GM04503 (cell line): Measurements from ENCODE around the gene EGFL6.
"Not testable (repeated sequence)": the region's sequence is repeated elsewhere in the genome, so short reads cannot be mapped to it uniquely, and the experiment has no call there.

ENCODE experiments used
- DNase-seq: peaks from one replicate; pipeline ENCODE4 v3.0.0-alpha.2; 2012; ENCODE audit warnings: low read depth

Gene EGFL6

DNA sequence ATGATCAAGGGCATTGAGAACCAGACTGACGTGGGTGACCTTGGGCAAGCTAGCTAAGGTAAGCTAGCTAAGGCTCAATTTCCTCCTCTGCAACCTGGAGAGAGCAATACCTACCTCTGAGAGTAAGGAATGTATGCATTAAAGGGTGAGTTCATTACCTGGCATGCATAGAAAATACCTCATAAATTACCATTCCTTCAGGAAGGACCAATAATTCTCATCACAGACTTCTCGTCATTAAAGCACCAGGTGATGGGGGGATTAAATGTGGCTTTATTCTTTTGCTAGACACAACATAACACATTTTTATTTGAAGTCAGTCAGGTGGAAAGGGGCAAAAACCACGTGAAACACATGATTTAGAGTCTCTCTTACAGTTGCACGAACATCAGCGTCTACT lies 21.5 kb downstream of the EGFL6 start:
- DNase-seq = no peak

DNA sequence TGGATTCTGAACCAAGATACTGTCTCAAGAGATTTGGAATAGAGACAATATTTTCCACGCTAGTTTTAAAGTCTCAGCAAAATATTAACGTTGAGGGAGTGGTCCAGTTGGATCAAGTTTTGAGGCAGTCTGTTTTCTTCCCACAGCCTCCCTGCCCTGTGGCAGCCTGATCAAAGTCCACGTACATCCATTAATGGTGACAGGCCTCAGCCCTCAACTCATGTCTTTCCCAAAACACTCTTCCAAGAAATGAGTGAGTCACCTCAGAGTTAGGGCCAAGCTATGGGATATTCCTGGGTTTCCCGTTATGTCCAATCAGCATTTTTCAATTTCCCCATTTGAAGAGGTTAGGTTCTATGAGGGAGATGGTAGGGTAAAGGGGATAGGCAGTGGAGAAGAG lies 28.5 kb downstream of the EGFL6 start:
- DNase-seq = no peak

DNA sequence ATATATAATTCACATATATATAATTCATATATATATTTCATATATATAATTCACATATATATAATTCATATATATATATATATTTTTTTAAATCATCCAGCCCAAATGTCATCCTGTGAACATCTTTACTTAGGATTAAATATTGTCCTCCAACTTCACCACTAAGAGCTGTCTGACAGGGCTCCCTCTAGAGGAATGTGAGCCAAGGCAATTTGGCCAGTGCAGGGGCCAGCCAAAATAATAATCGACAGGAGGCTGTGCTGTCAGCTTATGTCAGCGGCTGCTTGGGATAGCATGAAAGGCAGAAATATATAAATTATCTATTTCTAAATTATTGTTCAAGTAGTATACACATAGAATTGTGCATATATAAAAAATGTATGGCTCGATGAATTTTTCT lies 29.5 kb downstream of the EGFL6 start:
- no peak for DNase-seq

DNA sequence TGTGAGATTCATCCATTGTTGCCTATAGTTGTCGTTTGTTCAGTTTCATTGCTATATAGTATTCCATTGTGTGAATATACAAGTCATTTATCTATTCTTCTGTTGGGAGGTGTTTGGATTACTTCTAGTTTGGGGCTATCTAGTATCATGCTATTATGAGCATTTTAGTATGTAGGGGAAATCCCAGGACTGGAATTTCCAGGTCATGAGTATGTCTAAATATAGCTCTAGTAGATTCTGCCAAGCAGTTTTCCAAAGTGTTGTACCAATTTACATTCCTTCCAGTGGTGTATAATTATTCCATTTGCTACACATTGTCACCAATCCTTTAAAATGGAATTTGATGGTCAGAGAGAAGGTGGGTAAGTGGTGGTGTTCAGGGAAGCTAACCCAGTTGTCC lies 30.1 kb downstream of the EGFL6 start:
- no peak for DNase-seq

DNA sequence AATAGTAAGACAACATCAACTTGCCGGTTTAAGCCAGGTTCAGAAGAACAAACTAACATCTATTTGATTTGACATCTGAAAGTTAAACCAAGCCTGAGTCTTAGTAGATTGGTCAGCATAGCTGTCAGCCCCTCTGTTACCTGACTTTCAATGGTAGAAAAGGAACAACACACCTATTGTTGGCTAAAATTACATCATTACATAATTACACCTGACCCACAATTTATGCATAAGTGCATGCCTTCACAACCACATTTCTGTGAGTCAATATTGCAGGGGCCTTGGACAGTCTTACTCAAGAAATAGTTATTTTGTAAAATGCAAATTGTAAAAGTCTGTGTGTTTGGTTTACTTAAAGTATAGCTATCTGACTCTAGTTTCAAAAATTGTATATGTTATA lies 36.2 kb downstream of the EGFL6 start:
- no peak for DNase-seq

DNA sequence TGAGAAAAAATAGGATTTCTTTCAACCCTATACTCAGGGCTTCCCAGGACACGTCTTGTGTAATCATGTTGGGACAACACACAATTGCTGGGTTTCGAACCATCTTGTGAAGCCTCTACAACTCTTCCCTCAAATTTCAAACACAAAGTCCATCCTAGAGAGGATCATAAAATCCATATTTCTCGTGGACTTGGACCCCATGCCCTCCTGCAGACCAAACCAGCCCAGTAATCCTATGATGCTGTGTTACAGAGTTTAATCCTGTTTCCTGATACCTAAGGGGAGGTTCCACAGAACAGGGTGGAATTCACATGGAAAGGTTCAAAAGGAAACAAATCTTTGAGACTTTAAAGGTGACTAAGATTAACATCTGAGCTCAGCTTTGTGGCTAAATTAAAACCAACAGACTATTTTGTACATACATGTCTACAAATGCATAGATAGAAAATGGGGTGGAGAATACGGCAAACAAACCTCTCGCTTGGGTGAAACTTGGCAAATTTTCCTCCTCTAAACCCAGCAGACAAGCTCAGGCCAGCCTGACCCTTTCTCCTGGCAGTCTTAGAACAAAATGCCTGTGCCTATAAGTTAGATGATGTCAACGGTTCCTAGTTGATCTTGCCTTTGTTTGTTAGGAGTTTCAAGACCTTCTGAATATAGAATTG lies 38.1 kb downstream of the EGFL6 start:
- no peak for DNase-seq

DNA sequence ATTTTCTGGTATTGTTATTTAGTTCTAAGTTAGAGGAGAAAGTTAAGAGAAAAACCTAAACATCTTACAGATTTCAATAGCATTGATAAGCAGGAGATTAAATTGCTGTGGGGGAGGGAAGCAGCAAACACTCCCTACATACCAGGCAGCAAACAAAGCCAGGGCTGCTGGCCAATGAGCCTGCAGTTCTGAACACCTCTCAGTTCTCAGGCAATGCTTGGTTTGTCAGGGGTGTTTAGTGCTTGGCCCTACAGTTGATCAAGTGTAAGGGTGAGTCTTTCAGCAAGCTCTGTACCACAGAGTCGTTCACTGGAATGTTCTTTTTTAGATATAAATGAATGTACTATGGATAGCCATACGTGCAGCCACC lies 38.6 kb downstream of the EGFL6 start:
- no peak for DNase-seq

DNA sequence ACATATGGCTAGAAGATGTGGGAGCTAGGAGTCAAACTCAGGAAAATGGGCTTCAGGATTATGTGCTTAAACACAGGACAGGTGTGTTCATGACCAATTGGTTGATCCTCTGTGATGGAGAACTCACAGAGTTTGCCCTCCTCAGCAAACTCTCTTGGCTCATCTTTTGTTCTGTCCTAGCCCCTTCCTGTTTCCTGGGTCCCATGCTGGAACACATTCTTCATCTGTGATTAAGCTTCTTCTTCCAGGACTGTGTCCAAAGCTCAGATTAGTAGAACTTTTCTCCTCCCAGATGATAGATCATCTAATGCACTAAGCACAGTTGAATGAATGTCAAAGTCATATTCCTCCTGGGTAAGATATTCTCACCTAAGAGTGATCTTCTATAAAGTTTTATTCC lies 44.8 kb downstream of the EGFL6 start:
- no peak for DNase-seq

DNA sequence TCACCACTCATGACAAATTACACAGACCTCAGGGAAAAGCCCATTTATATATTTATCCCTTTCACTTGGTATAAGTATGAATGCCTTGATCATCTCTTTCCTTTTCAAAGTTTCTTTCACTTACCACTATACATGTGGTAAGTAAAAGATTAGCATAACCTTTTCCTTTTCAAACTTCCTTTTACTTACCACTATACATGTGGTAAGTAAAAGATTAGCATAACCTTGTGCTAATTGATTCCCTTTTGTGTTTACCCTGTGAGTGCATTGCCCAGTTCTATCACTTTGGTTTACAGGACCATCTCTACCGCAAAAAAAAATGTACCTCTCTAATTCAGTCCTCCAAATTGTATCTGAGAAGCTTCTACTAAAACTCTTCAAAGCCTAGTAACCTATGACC lies 50.8 kb downstream of the EGFL6 start:
- DNase-seq = no peak

DNA sequence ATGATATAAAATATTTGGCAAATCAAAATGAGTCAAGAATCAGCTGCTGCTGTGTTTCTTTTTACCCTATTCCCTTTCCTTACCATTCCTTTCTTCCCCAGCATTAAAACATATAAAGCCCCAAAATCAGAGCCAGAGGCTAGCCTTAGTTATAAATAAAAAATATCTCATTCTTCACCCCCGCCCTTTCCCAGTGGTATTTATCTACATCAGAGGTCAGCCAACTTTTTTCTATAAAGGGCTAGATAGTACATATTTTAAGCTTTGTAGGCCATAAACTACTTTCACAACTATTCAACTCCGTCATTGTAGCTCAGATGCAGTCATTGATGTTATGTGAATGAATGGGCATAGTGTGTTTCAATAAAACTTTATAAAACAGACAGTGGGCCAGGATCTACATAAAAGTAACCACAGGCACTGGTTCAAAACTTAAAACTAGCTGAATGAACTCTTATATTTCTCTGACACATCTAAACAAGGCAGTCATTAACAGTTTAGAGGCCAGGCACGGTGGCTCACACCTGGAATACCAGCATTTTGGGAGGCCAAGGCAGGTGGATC lies 53.1 kb downstream of the EGFL6 start:
- no peak for DNase-seq

DNA sequence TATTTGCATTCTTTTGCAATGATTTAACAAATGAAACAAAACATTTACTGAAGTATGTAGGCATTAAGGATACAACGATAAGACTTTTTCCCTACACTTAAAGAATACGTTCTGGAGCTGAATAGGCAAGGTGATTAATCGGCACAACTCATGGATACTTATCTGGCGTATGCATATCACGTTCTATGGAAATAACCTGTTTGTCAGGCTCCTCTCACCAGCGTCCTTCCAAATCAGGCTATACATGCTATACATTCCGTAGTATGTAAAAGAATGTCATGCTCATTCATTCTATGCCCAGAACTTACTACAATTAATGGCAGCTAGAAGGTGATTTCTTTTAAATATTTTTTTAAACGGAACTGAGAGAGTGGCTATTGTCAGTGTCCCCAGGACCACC lies 57.9 kb downstream of the EGFL6 start:
- DNase-seq = no peak

DNA sequence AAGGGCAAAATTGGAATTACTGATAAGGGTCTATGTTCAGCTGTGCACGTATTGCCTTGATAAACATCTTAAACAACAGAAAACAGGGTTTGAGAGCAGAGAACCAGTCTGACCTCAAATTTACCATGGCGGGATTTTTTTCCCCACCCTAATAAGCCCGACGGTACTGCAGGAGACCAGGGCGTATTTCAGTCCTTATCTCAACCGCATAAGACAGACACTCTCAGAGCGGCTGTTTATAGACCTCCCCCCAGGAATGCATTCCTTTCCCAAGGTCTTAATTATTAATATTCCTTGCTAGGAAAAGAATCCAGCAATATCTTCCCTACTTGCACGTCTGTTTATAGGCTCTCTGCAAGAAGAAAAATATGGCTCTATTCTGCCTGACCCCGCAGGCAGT lies 67.8 kb downstream of the EGFL6 start:
- not testable (repeated sequence) for DNase-seq

DNA sequence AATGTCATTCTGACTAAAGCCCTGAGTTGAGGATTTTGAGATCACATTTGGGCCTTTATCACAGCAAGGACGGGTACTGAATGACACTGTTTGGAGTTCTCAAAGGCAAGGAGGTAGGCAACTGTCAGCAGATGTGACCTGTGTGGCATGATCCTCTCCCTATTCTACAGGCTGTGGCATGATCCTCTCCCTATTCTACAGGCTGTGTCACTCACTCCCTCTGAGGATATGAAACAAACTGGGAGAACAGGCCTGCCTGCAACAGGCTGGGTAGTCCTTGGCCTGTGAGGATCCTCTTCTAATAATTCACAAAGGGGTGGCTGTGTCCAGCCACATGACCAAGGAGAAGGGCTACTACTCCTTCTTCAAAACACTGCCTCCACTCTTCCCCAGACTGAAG lies 68.6 kb downstream of the EGFL6 start:
- no peak for DNase-seq

DNA sequence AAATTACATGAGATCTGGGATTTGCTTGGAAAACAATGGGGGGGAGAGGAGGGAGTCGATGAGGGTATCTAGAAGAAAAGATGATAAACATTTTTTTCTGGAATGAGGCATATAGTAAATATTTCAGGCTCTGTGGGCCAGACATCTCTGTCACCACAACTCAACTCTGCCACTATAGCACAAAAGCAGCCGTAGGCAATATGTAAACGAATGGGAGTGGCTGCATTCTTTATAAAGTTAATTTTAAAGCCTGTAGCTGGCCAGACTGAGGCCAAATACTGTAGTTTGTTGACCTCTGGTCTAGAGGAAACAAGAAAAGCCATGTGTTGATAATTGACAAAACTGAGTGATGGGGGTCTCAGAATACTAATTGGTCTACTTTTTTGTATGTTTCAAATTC lies 69.4 kb downstream of the EGFL6 start:
- no peak for DNase-seq

DNA sequence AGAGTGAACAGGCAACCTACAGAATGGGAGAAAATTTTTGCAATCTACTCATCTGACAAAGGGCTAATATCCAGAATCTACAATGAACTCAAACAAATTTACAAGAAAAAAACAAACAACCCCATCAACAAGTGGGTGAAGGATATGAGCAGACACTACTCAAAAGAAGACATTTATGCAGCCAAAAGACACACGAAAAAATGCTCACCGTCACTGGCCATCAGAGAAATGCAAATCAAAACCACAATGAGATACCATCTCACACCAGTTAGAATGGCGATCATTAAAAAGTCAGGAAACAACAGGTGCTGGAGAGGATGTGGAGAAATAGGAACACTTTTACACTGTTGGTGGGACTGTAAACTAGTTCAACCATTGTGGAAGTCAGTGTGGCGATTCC lies 72.3 kb downstream of the EGFL6 start:
- not testable (repeated sequence) for DNase-seq

DNA sequence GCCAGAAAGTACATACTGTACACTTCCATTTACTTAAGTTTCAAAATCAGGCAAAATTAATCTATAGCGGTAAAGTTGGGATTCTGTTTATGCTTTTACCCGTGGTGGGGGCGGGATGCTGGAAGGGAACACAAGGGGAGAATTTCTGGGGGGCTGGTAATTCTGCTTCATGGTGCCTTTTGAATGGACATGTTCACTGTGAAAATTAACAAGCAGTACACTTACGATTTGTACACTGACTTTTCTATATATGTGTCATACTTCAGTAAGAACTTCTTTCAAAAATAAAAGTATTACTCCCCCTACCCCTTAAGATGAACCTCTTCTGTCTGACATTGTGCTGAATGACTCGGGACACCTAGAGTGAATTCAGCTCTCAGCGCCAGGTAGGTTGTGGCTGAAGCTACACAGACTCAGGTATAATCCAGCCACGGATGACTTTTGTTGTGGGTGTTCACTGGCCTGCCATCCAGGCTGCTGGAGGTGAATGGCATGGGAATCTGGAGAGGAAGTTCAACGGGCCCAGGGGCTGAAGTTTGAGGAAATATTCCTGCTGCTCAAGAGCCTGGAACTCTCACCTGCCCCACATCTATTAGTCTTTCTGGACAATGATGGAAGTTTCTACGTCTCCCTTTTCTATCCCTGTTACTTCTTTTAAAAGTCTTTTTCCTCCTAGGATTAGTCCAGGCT lies 76.2 kb downstream of the EGFL6 start:
- DNase-seq = no peak

DNA sequence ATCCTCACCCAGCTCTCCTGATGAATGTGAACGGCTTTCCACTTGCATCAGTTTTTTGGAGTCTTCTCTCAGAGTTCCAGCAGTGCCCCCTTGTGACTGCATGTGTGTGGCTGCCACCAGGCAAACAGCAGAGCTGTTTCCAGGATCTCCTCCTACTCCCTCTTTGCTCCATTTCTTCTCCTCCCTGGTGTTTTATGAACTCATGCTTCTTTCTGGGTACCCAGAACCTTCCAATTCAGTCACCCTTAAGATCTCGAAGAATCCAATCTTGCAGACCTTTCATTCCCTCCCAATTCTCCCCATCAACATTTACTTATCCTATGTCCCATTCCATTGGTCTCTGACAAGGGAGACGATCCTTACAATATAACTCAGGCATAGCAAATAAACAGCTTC lies 76.8 kb downstream of the EGFL6 start:
- no peak for DNase-seq

DNA sequence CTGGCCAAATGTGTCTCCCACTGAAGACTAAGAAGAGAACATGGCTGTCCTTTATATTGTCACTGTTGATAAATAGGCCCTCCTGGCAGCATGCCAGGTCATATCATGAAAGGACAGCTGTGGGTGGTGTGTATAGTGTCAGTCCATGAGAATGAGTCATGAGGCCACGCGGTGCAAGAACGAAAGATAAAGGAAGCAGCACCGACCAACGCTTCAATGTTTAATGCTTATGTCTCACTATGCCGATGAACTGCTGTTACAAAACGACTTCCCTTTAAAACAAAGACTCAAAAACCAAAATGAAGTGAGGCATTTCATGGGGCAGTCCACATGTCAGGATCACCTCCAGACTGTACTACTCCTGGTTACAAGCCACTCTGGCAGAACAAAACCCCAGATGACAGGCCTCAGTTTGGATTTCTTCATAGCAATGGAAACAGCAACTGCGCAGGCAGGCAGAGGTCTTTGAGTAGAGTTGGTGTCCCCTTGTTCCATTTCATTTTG lies 78.4 kb downstream of the EGFL6 start:
- no peak for DNase-seq

DNA sequence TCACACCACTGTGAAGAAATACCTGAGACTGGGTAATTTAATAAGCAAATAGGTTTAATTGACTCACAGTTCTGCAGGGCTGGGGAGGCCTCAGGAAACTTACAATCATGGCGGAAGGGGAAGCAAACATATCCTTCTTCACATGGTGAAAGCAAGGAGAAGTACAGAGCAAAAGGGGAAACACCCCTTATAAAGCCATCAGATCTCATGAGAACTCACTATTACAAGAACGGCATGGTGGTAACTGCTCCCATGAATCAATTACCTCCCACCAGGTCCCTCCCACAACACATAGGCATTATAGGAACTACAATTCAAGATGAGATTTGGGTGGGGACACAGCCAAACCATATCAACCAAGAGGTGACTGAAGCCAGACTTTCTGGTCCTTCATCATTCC lies 78.9 kb downstream of the EGFL6 start:
- not testable (repeated sequence) for DNase-seq

DNA sequence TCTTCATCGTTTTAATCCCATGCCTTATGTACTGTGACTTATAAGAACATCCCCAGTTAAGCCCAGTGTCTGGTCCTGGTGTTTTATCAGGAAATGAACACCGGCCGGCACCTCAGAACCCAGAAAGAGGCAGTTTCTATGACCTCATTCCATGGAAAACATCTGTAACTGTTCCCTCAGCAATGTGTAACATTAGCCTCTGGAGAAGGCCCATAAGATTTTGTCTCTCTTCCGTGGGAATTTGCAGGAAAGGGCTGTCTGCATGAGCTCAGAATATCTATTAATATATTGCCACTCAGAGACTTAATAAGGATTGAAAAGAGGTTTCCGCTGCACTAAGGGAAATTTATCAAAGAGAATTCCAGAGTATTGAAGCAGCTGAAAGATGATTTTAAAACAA lies 80.4 kb downstream of the EGFL6 start:
- DNase-seq = no peak

DNA sequence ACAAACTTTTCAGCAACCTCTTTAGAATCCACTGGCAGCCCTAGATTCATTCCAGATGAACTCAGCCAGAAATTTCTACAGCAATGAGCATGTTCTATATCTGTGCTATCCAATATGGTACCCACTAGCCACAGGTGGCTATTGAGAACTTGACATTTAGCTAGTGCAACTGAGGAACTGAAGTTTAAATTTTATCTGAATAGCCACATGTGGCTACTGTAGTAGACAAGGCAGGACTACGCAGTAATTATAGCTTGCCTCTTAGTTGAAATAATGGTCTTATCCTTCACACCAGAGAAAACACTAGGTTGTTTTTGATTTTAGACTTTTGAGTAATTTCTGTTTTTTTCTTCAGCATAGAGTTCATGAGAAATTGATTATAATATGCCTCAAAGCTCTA lies 80.9 kb downstream of the EGFL6 start:
- DNase-seq = no peak

DNA sequence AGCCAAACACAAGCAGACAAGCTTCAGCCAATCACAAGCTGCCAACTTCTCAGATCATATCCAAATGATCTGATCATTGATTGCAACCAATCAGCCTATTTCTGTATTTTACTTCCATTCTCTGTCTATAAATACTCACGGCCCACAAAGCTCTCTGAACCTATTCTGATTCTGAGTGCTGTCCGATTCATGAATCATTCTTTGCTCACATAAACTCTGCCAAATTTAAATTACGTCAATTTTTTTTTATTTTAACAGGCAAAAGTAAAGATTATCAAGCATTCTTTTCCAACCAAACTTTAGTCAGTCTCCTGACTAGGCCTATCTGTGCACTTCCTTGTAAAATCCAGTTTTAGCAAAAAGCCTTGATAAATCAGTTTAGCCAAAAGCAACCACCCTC lies 81.7 kb downstream of the EGFL6 start:
- DNase-seq = no peak

DNA sequence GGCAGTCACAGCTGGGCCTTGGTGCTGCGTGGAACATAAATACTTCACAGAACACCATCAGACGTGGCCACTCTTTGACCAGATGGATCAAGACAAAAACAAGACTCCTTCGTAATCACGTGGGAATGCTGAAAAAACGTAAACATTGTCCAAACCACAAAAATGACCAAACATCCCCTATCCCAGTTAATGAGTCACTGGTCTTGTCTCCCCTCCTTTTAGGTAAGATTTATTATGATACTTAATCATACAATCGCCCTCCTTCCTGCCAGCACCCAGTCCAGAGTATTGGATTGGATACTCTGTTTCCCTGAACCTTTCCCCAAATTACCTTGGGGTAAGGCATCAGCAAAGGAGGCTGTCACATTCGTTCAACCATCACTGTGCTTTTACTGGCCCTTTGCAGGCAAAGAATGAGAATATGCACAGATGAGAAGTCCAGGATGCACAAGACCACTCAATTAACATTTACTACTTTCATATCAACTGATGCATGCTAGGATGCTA lies 82.9 kb downstream of the EGFL6 start:
- peak; percentile 88 for DNase-seq
